ENCODE measurements around the gene HIRA.

The HIRA gene

DNA sequence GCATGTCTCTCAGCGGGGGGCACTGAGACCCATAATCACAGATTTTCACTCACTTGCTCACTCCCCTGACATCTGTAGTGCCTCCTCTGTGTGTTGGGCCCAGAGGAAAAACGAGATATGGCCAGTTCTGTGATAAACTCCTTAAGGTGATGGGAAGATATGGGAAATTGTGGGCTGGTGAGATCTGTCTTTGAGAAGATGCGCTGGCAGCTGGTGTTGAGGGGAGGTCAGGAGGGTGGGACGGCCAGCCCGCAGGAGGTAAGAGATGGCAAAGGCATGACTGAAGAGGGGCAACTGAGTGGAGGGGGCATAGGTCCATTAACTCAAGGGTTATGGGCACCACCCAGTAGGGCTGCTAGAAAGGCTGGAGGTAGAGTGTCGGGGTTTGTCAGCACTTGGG lies 79.9 kb downstream of the HIRA start:
- Histone ChIP-seq H2AFZ (ENCODE audit: low read depth, low read length, severe bottlenecking) (no peak overlapping the region), H3K4me3 (ENCODE audit: insufficient read depth, low read length, poor library complexity, severe bottlenecking) (no peak overlapping the region), H3K27me3 (ENCODE audit: low read length) (no peaks in the 10 kb centered on the region), H3K9me3 (ENCODE audit: insufficient read depth, low read length) (no peaks in the 10 kb centered on the region), H4K20me1 (ENCODE audit: low read depth, low read length) (no peaks in the 10 kb centered on the region), H3K36me3 (ENCODE audit: low read length) (no peaks in the 10 kb centered on the region), H3K4me2 (ENCODE audit: low read depth, low read length, poor library complexity, severe bottlenecking) (no peak overlapping the region), H3K9me2 (replicated peaks; ENCODE audit: insufficient read depth, low read length) (no peaks in the 10 kb centered on the region), H3K27ac (ENCODE audit: low read depth, low read length) (no peak overlapping the region), H3K9ac (ENCODE audit: low read length) (no peak overlapping the region), H3K79me2 (ENCODE audit: insufficient read depth, low read length) (no peaks in the 10 kb centered on the region), H3F3A (ENCODE audit: insufficient read depth) (no peaks in the 10 kb centered on the region)
- no peak for TF ChIP-seq EZH2phosphoT487 (conservative IDR thresholded peaks at IDR 0.05; ENCODE audit: low read length)
- TF ChIP-seq, protein P1, sequence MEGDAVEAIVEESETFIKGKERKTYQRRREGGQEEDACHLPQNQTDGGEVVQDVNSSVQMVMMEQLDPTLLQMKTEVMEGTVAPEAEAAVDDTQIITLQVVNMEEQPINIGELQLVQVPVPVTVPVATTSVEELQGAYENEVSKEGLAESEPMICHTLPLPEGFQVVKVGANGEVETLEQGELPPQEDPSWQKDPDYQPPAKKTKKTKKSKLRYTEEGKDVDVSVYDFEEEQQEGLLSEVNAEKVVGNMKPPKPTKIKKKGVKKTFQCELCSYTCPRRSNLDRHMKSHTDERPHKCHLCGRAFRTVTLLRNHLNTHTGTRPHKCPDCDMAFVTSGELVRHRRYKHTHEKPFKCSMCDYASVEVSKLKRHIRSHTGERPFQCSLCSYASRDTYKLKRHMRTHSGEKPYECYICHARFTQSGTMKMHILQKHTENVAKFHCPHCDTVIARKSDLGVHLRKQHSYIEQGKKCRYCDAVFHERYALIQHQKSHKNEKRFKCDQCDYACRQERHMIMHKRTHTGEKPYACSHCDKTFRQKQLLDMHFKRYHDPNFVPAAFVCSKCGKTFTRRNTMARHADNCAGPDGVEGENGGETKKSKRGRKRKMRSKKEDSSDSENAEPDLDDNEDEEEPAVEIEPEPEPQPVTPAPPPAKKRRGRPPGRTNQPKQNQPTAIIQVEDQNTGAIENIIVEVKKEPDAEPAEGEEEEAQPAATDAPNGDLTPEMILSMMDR (IDR thresholded peaks at IDR 0.05; ENCODE audit: insufficient read depth, low read length, poor library complexity, severe bottlenecking): no peak

DNA sequence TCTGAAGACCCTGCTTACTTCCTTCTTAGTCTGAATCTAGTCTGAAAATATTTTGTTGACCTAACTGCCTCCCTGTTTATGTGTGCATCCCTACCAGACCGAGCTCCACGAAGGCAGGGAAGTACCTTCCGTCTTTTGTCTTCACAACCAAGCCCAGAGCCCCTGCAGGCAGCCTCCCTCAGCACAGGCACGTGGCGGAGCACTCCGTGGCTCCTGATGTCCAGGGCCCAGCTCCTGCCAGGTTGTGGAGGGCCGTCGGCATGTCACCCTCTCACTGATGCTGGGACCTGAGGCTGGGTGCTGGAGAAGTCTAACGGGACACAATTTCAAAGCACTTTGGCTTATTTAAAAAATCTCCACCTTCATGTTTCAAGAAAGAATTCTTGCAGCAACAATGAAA lies 80.6 kb downstream of the HIRA start:
- Histone ChIP-seq H3K27me3 (ENCODE audit: low read length) (no peaks in the 10 kb centered on the region), H4K20me1 (ENCODE audit: low read depth, low read length) (no peaks in the 10 kb centered on the region), H3K9me3 (ENCODE audit: insufficient read depth, low read length) (no peaks in the 10 kb centered on the region), H3K9me2 (replicated peaks; ENCODE audit: insufficient read depth, low read length) (no peaks in the 10 kb centered on the region), H3F3A (ENCODE audit: insufficient read depth) (no peaks in the 10 kb centered on the region), H3K4me2 (ENCODE audit: low read depth, low read length, poor library complexity, severe bottlenecking) (no peak overlapping the region), H3K79me2 (ENCODE audit: insufficient read depth, low read length) (no peaks in the 10 kb centered on the region), H3K36me3 (ENCODE audit: low read length) (no peaks in the 10 kb centered on the region), H3K9ac (ENCODE audit: low read length) (no peak overlapping the region), H3K4me3 (ENCODE audit: insufficient read depth, low read length, poor library complexity, severe bottlenecking) (no peak overlapping the region), H2AFZ (ENCODE audit: low read depth, low read length, severe bottlenecking) (no peak overlapping the region), H3K27ac (ENCODE audit: low read depth, low read length) (no peak overlapping the region)
- TF ChIP-seq EZH2phosphoT487 (conservative IDR thresholded peaks at IDR 0.05; ENCODE audit: low read length): no peak
- TF ChIP-seq, protein P1 (IDR thresholded peaks at IDR 0.05; ENCODE audit: insufficient read depth, low read length, poor library complexity, severe bottlenecking): no peak

DNA sequence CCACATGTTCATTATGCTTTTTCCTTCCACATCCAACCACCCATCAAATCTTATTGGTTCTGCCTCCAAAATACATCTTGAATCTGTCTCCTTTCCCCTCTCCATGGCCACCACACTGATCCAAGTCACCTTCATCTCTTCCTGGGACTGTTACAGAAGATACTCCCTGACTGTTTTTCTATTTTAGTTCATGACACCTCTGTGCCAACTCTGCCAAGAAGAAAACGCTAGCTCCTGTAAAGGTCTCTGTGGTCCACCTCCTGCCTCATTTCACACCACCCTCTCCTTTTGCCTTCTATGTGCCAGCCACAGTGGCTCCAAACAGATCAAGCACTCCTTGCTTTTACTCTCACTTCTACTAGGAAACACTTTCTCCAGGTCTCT lies 81.1 kb downstream of the HIRA start:
- Histone ChIP-seq H3K4me2 (ENCODE audit: low read depth, low read length, poor library complexity, severe bottlenecking) (no peak overlapping the region), H3K9me3 (ENCODE audit: insufficient read depth, low read length) (no peaks in the 10 kb centered on the region), H3K27me3 (ENCODE audit: low read length) (no peaks in the 10 kb centered on the region), H3K36me3 (ENCODE audit: low read length) (no peaks in the 10 kb centered on the region), H3F3A (ENCODE audit: insufficient read depth) (no peaks in the 10 kb centered on the region), H3K79me2 (ENCODE audit: insufficient read depth, low read length) (no peaks in the 10 kb centered on the region), H3K4me3 (ENCODE audit: insufficient read depth, low read length, poor library complexity, severe bottlenecking) (no peak overlapping the region), H3K9me2 (replicated peaks; ENCODE audit: insufficient read depth, low read length) (no peaks in the 10 kb centered on the region), H3K27ac (ENCODE audit: low read depth, low read length) (no peak overlapping the region), H2AFZ (ENCODE audit: low read depth, low read length, severe bottlenecking) (no peak overlapping the region), H3K9ac (ENCODE audit: low read length) (no peak overlapping the region), H4K20me1 (ENCODE audit: low read depth, low read length) (no peaks in the 10 kb centered on the region)
- TF ChIP-seq, protein P1 (IDR thresholded peaks at IDR 0.05; ENCODE audit: insufficient read depth, low read length, poor library complexity, severe bottlenecking): no peak
- no peak for TF ChIP-seq EZH2phosphoT487 (conservative IDR thresholded peaks at IDR 0.05; ENCODE audit: low read length)
